Activated naive CD4-positive, alpha-beta T cell treated with anti-CD3 and anti-CD28 coated beads, Interleukin-2, amount 10 ng/mL, durations not matched to agents 7 days and 5 days (primary cell): ENCODE measurements around the gene KIF26B.

ENCODE experiments used
- CTCF ChIA-PET: fragments of 350-600 bp; sonication (Branson Sonifier 250); formaldehyde crosslinking; loops from one replicate; lab custom pipeline; 2021; ENCODE audit warnings: antibody characterized with exemption; lab: Charles Lee
- DNase-seq: peaks from one replicate; pipeline ENCODE4 v3.0.0-alpha.2; 2020
- H3K27ac Mint-ChIP-seq: one replicate; pipeline ENCODE4 v1.8.0; 2021; ENCODE audit warnings: mild to moderate bottlenecking, moderate library complexity, mixed read lengths
- H3K27me3 Mint-ChIP-seq: one replicate; pipeline ENCODE4 v1.8.0; 2021; ENCODE audit warnings: mild to moderate bottlenecking, mixed read lengths
- H3K36me3 Mint-ChIP-seq: one replicate; pipeline ENCODE4 v1.8.0; 2021; ENCODE audit warnings: mixed read lengths
- H3K4me1 Mint-ChIP-seq: one replicate; pipeline ENCODE4 v1.8.0; 2021; ENCODE audit warnings: mixed read lengths
- H3K4me3 Mint-ChIP-seq: one replicate; pipeline ENCODE4 v1.8.0; 2021; ENCODE audit warnings: mild to moderate bottlenecking, moderate library complexity, mixed read lengths
- H3K9me3 Mint-ChIP-seq: one replicate; pipeline ENCODE4 v1.8.0; 2021; ENCODE audit warnings: mixed read lengths

KIF26B gene

GRCh38 chr1:245169376-245169775 is 14.6 kb downstream of the KIF26B start:
- DNase-seq: no peak
- CTCF ChIA-PET: no interaction called here
- H3K27me3 Mint-ChIP-seq: peaks cover 42% of the 10 kb centered on the region
- H3K36me3 Mint-ChIP-seq: no peaks in the 10 kb centered on the region
- H3K9me3 Mint-ChIP-seq: no peaks in the 10 kb centered on the region
- no peak overlapping the region for H3K4me3 Mint-ChIP-seq
- no peak overlapping the region for H3K27ac Mint-ChIP-seq
- H3K4me1 Mint-ChIP-seq: no peaks in the 10 kb centered on the region

- CTCF ChIA-PET: no interaction called here
- no peak overlapping the region for H3K27ac Mint-ChIP-seq
Measured at GRCh38 chr1:245172026-245172425, 17.2 kb downstream of the KIF26B start.

GRCh38 chr1:245172829-245173228 is 18.0 kb downstream of the KIF26B start:
- CTCF ChIA-PET: no interaction called here
- H3K27me3 Mint-ChIP-seq: peaks cover 10% of the 10 kb centered on the region
- DNase-seq: no peak
- H3K4me3 Mint-ChIP-seq: no peak overlapping the region
- no peak overlapping the region for H3K27ac Mint-ChIP-seq
- no peaks in the 10 kb centered on the region for H3K9me3 Mint-ChIP-seq
- no peaks in the 10 kb centered on the region for H3K36me3 Mint-ChIP-seq
- no peaks in the 10 kb centered on the region for H3K4me1 Mint-ChIP-seq

More at GRCh38 chr1:245172026-245172425, 17.2 kb downstream of the KIF26B start:
- H3K27me3 Mint-ChIP-seq: peaks cover 18% of the 10 kb centered on the region
- H3K36me3 Mint-ChIP-seq: no peaks in the 10 kb centered on the region
- no peak overlapping the region for H3K4me3 Mint-ChIP-seq
- no peak for DNase-seq
- no peaks in the 10 kb centered on the region for H3K9me3 Mint-ChIP-seq
- no peaks in the 10 kb centered on the region for H3K4me1 Mint-ChIP-seq

- Mint-ChIP-seq H3K36me3 (no peaks in the 10 kb centered on the region), H3K9me3 (no peaks in the 10 kb centered on the region), H3K4me3 (no peak overlapping the region), H3K27me3 (peaks cover 6% of the 10 kb centered on the region), H3K27ac (no peak overlapping the region), H3K4me1 (no peaks in the 10 kb centered on the region)
- no peak for DNase-seq
- CTCF ChIA-PET: no interaction called here
Measured at GRCh38 chr1:245173446-245174211, 18.8 kb downstream of the KIF26B start.

- no peaks in the 10 kb centered on the region for H3K4me1 Mint-ChIP-seq
- H3K27ac Mint-ChIP-seq: no peak overlapping the region
- CTCF ChIA-PET: no interaction called here
- no peaks in the 10 kb centered on the region for H3K36me3 Mint-ChIP-seq
- no peaks in the 10 kb centered on the region for H3K9me3 Mint-ChIP-seq
- no peak overlapping the region for H3K4me3 Mint-ChIP-seq
- no peak for DNase-seq
- H3K27me3 Mint-ChIP-seq: peaks cover 10% of the 10 kb centered on the region
Measured at GRCh38 chr1:245177071-245177900, 22.5 kb downstream of the KIF26B start.

GRCh38 chr1:245179706-245180105 is 24.9 kb downstream of the KIF26B start:
- no peaks in the 10 kb centered on the region for H3K36me3 Mint-ChIP-seq

GRCh38 chr1:245180496-245181157 is 25.8 kb downstream of the KIF26B start:
- H3K4me3 Mint-ChIP-seq: no peak overlapping the region
- CTCF ChIA-PET: no interaction called here

More at GRCh38 chr1:245179706-245180105, 24.9 kb downstream of the KIF26B start:
- CTCF ChIA-PET: no interaction called here
- no peak for DNase-seq
- H3K27me3 Mint-ChIP-seq: peaks cover 10% of the 10 kb centered on the region
- no peak overlapping the region for H3K4me3 Mint-ChIP-seq
- no peaks in the 10 kb centered on the region for H3K9me3 Mint-ChIP-seq
- H3K4me1 Mint-ChIP-seq: no peaks in the 10 kb centered on the region
- no peak overlapping the region for H3K27ac Mint-ChIP-seq

GRCh38 chr1:245181158-245181517 is 26.4 kb downstream of the KIF26B start:
- Mint-ChIP-seq H3K36me3 (no peaks in the 10 kb centered on the region), H3K27ac (no peak overlapping the region), H3K4me3 (no peak overlapping the region), H3K27me3 (peaks cover 10% of the 10 kb centered on the region), H3K9me3 (no peaks in the 10 kb centered on the region), H3K4me1 (no peaks in the 10 kb centered on the region)
- CTCF ChIA-PET: no interaction called here
- no peak for DNase-seq

More at GRCh38 chr1:245180496-245181157, 25.8 kb downstream of the KIF26B start:
- Mint-ChIP-seq H3K27me3 (peaks cover 10% of the 10 kb centered on the region), H3K9me3 (no peaks in the 10 kb centered on the region), H3K36me3 (no peaks in the 10 kb centered on the region), H3K4me1 (no peaks in the 10 kb centered on the region), H3K27ac (no peak overlapping the region)
- DNase-seq: no peak

GRCh38 chr1:245182028-245182427 is 27.2 kb downstream of the KIF26B start:
- no peak for DNase-seq
- Mint-ChIP-seq H3K9me3 (no peaks in the 10 kb centered on the region), H3K27me3 (peaks cover 10% of the 10 kb centered on the region), H3K36me3 (no peaks in the 10 kb centered on the region), H3K4me1 (no peaks in the 10 kb centered on the region), H3K27ac (no peak overlapping the region), H3K4me3 (no peak overlapping the region)
- CTCF ChIA-PET: no interaction called here

- Mint-ChIP-seq H3K4me1 (no peaks in the 10 kb centered on the region), H3K27me3 (peaks cover 10% of the 10 kb centered on the region), H3K4me3 (no peak overlapping the region), H3K27ac (no peak overlapping the region), H3K9me3 (no peaks in the 10 kb centered on the region), H3K36me3 (no peaks in the 10 kb centered on the region)
- DNase-seq: no peak
- CTCF ChIA-PET: no interaction called here
Measured at GRCh38 chr1:245183429-245183828, 28.6 kb downstream of the KIF26B start.

GRCh38 chr1:245184779-245185178 is 30.0 kb downstream of the KIF26B start:
- H3K9me3 Mint-ChIP-seq: no peaks in the 10 kb centered on the region
- H3K27ac Mint-ChIP-seq: no peak overlapping the region
- H3K27me3 Mint-ChIP-seq: peaks cover 7% of the 10 kb centered on the region
- no peaks in the 10 kb centered on the region for H3K4me1 Mint-ChIP-seq
- no peak for DNase-seq
- no peaks in the 10 kb centered on the region for H3K36me3 Mint-ChIP-seq
- no peak overlapping the region for H3K4me3 Mint-ChIP-seq
- CTCF ChIA-PET: no interaction called here

GRCh38 chr1:245188403-245188802 is 33.6 kb downstream of the KIF26B start:
- no peaks in the 10 kb centered on the region for H3K27me3 Mint-ChIP-seq
- H3K9me3 Mint-ChIP-seq: no peaks in the 10 kb centered on the region
- no peaks in the 10 kb centered on the region for H3K36me3 Mint-ChIP-seq
- no peak overlapping the region for H3K27ac Mint-ChIP-seq
- no peaks in the 10 kb centered on the region for H3K4me1 Mint-ChIP-seq
- no peak for DNase-seq
- H3K4me3 Mint-ChIP-seq: no peak overlapping the region
- CTCF ChIA-PET: no interaction called here

- CTCF ChIA-PET: no interaction called here
- Mint-ChIP-seq H3K27ac (no peak overlapping the region), H3K4me1 (no peaks in the 10 kb centered on the region), H3K27me3 (peaks cover 12% of the 10 kb centered on the region), H3K36me3 (no peaks in the 10 kb centered on the region), H3K4me3 (no peak overlapping the region), H3K9me3 (no peaks in the 10 kb centered on the region)
- DNase-seq: no peak
Measured at GRCh38 chr1:245195398-245195797, 40.6 kb downstream of the KIF26B start.

GRCh38 chr1:245197121-245197520 is 42.3 kb downstream of the KIF26B start:
- H3K36me3 Mint-ChIP-seq: no peaks in the 10 kb centered on the region
- no peak overlapping the region for H3K27ac Mint-ChIP-seq
- CTCF ChIA-PET: no interaction called here

More at GRCh38 chr1:245197121-245197520, 42.3 kb downstream of the KIF26B start:
- Mint-ChIP-seq H3K27me3 (peaks cover 12% of the 10 kb centered on the region), H3K4me1 (no peaks in the 10 kb centered on the region), H3K4me3 (no peak overlapping the region), H3K9me3 (no peaks in the 10 kb centered on the region)
- no peak for DNase-seq
